Naive B cell (primary cell): ENCODE results near the gene MEIS2. TPM values are rescaled to one million over a fixed set of nuclear protein-coding genes. Genes with fewer than 3 reads are reported as not detected.

Source experiments
- ATAC-seq, 2 donors: fragments of 150-1000 bp; cut with Tn5 transposase; 2 replicates each; pipeline ENCODE4 v1.10.0; 2021; ENCODE audit warnings: low read depth in 2 of 2, mild to moderate bottlenecking in 2 of 2, moderate library complexity in 2 of 2
- DNase-seq: peaks from one replicate; pipeline ENCODE4 v3.0.0; 2022
- H3K27ac Mint-ChIP-seq, 6 donors: one replicate each; pipeline ENCODE4 v1.8.0; 2020 to 2022; ENCODE audit warnings: mild to moderate bottlenecking in 6 of 6, mixed read lengths in 6 of 6, moderate library complexity in 5 of 6, inconsistent platforms in 2 of 6
- H3K27me3 Mint-ChIP-seq, 3 donors: one replicate each; pipeline ENCODE4 v1.8.0; 2021 to 2022; ENCODE audit warnings: mixed read lengths in 3 of 3, mild to moderate bottlenecking in 1 of 3
- H3K36me3 Mint-ChIP-seq, 2 donors: one replicate each; pipeline ENCODE4 v1.8.0; 2020 to 2022; ENCODE audit warnings: mixed read lengths in 2 of 2, inconsistent platforms in 1 of 2, mild to moderate bottlenecking in 1 of 2
- H3K4me1 Mint-ChIP-seq, 3 donors: one replicate each; pipeline ENCODE4 v1.8.0; 2020 to 2022; ENCODE audit warnings: mixed read lengths in 3 of 3, inconsistent platforms in 1 of 3, mild to moderate bottlenecking in 1 of 3, moderate library complexity in 1 of 3
- H3K4me3 Mint-ChIP-seq, 8 donors: one replicate each; pipeline ENCODE4 v1.8.0; 2020 to 2022; ENCODE audit warnings: mild to moderate bottlenecking in 8 of 8, mixed read lengths in 8 of 8, moderate library complexity in 8 of 8, inconsistent platforms in 2 of 8
- H3K9me3 Mint-ChIP-seq, 7 donors: one replicate each; pipeline ENCODE4 v1.8.0; 2020 to 2022; ENCODE audit warnings: mixed read lengths in 7 of 7, mild to moderate bottlenecking in 5 of 7, inconsistent platforms in 2 of 7, moderate library complexity in 1 of 7
- polyA plus RNA-seq, 6 donors: library from polyadenylated mRNA; unstranded; fragments of 300-500 nt; fragmentation: Illumina TruSeq; gene quantifications; one replicate each; pipeline ENCODE4 v1.2.3, GENCODE V29; 2021; ENCODE audit warnings: low read depth in 6 of 6

The MEIS2 gene
- polyA plus RNA-seq, 6 donors from 2014 or later, result not detected

GRCh38 chr15:37034392-37034791 lies 66.0 kb downstream of the MEIS2 start:
- ATAC-seq, result no peak
- Mint-ChIP-seq H3K27me3 (no peaks in the 10 kb centered on the region), H3K9me3 (peaks cover 0 to 6% (median 0%) of the 10 kb centered on the region in 7 donors), H3K4me1 (no peaks in the 10 kb centered on the region), H3K4me3 (no peak overlapping the region), H3K27ac (no peak overlapping the region), H3K36me3 (no peaks in the 10 kb centered on the region)
- DNase-seq, result no peak

- H3K9me3 Mint-ChIP-seq, result peaks cover 0 to 6% (median 0%) of the 10 kb centered on the region in 7 donors
- no peak for ATAC-seq
These were observed 68.1 kb downstream of the MEIS2 start for GRCh38 chr15:37032091-37032775.

GRCh38 chr15:37031198-37031597 lies 69.2 kb downstream of the MEIS2 start:
- Mint-ChIP-seq H3K27me3 (no peaks in the 10 kb centered on the region), H3K36me3 (no peaks in the 10 kb centered on the region), H3K4me1 (no peaks in the 10 kb centered on the region), H3K9me3 (peaks cover 0 to 6% (median 0%) of the 10 kb centered on the region in 7 donors), H3K4me3 (no peak overlapping the region), H3K27ac (no peak overlapping the region)
- DNase-seq (no peak), ATAC-seq (no peak)

More at GRCh38 chr15:37032091-37032775, 68.1 kb downstream of the MEIS2 start:
- H3K27me3 Mint-ChIP-seq, result no peaks in the 10 kb centered on the region
- no peaks in the 10 kb centered on the region for H3K36me3 Mint-ChIP-seq
- no peak for DNase-seq
- H3K27ac Mint-ChIP-seq, result no peak overlapping the region
- no peaks in the 10 kb centered on the region for H3K4me1 Mint-ChIP-seq
- no peak overlapping the region for H3K4me3 Mint-ChIP-seq

- no peaks in the 10 kb centered on the region for H3K36me3 Mint-ChIP-seq
- no peaks in the 10 kb centered on the region for H3K4me1 Mint-ChIP-seq
- DNase-seq (no peak), ATAC-seq (no peak)
- no peak overlapping the region for H3K4me3 Mint-ChIP-seq
- peaks cover 0 to 5% (median 0%) of the 10 kb centered on the region in 7 donors for H3K9me3 Mint-ChIP-seq
- H3K27me3 Mint-ChIP-seq, result no peaks in the 10 kb centered on the region
- H3K27ac Mint-ChIP-seq, result no peak overlapping the region
These were observed 71.6 kb downstream of the MEIS2 start for GRCh38 chr15:37028625-37029296.

- H3K27ac Mint-ChIP-seq, result no peak overlapping the region
- no peak overlapping the region for H3K4me3 Mint-ChIP-seq
- no peak for ATAC-seq
- no peaks in the 10 kb centered on the region for H3K27me3 Mint-ChIP-seq
- H3K4me1 Mint-ChIP-seq, result no peaks in the 10 kb centered on the region
- no peaks in the 10 kb centered on the region for H3K36me3 Mint-ChIP-seq
- DNase-seq, result no peak
- peaks cover 0 to 16% (median 4%) of the 10 kb centered on the region in 7 donors for H3K9me3 Mint-ChIP-seq
These were observed 79.5 kb downstream of the MEIS2 start for GRCh38 chr15:37020852-37021251.

GRCh38 chr15:37019479-37020433 lies 80.6 kb downstream of the MEIS2 start:
- Mint-ChIP-seq H3K36me3 (no peaks in the 10 kb centered on the region), H3K9me3 (peaks cover 0 to 16% (median 4%) of the 10 kb centered on the region in 7 donors), H3K27ac (no peak overlapping the region), H3K4me1 (no peaks in the 10 kb centered on the region), H3K4me3 (no peak overlapping the region), H3K27me3 (no peaks in the 10 kb centered on the region)
- DNase-seq (no peak), ATAC-seq (no peak)

GRCh38 chr15:37017031-37017625 lies 83.2 kb downstream of the MEIS2 start:
- Mint-ChIP-seq H3K4me1 (no peaks in the 10 kb centered on the region), H3K4me3 (no peak overlapping the region), H3K9me3 (peaks cover 0 to 16% (median 2%) of the 10 kb centered on the region in 7 donors), H3K36me3 (no peaks in the 10 kb centered on the region), H3K27ac (no peak overlapping the region), H3K27me3 (no peaks in the 10 kb centered on the region)
- no peak for ATAC-seq
- no peak for DNase-seq

GRCh38 chr15:37016231-37016630 lies 84.1 kb downstream of the MEIS2 start:
- ATAC-seq, result no peak
- Mint-ChIP-seq H3K36me3 (no peaks in the 10 kb centered on the region), H3K9me3 (peaks cover 0 to 16% (median 2%) of the 10 kb centered on the region in 7 donors), H3K4me1 (no peaks in the 10 kb centered on the region), H3K27me3 (no peaks in the 10 kb centered on the region), H3K27ac (no peak overlapping the region), H3K4me3 (no peak overlapping the region)
- DNase-seq, result no peak

GRCh38 chr15:37015451-37015850 lies 84.9 kb downstream of the MEIS2 start:
- H3K27me3 Mint-ChIP-seq, result no peaks in the 10 kb centered on the region
- no peaks in the 10 kb centered on the region for H3K36me3 Mint-ChIP-seq
- no peaks in the 10 kb centered on the region for H3K4me1 Mint-ChIP-seq
- DNase-seq, result no peak
- H3K4me3 Mint-ChIP-seq, result no peak overlapping the region
- peak overlapping the region in 1 of 6 donors; percentile 55 for H3K27ac Mint-ChIP-seq
- H3K9me3 Mint-ChIP-seq, result peaks cover 0 to 11% (median 2%) of the 10 kb centered on the region in 7 donors
- no peak for ATAC-seq

- no peak for ATAC-seq
- Mint-ChIP-seq H3K9me3 (peaks cover 0 to 7% (median 2%) of the 10 kb centered on the region in 7 donors), H3K27me3 (no peaks in the 10 kb centered on the region), H3K4me3 (no peak overlapping the region), H3K27ac (peak overlapping the region in 1 of 6 donors; percentile 55), H3K36me3 (no peaks in the 10 kb centered on the region), H3K4me1 (no peaks in the 10 kb centered on the region)
- DNase-seq, result no peak
These were observed 85.3 kb downstream of the MEIS2 start for GRCh38 chr15:37015035-37015434.

- peaks cover 0 to 4% (median 2%) of the 10 kb centered on the region in 7 donors for H3K9me3 Mint-ChIP-seq
- no peaks in the 10 kb centered on the region for H3K36me3 Mint-ChIP-seq
- H3K27ac Mint-ChIP-seq, result no peak overlapping the region
- no peak for DNase-seq
- H3K4me3 Mint-ChIP-seq, result no peak overlapping the region
- H3K27me3 Mint-ChIP-seq, result no peaks in the 10 kb centered on the region
- ATAC-seq, result no peak
- H3K4me1 Mint-ChIP-seq, result no peaks in the 10 kb centered on the region
These were observed 85.8 kb downstream of the MEIS2 start for GRCh38 chr15:37014566-37014965.

- H3K9me3 Mint-ChIP-seq, result peaks cover 0 to 4% (median 0%) of the 10 kb centered on the region in 7 donors
These were observed 86.2 kb downstream of the MEIS2 start for GRCh38 chr15:37014137-37014536.

GRCh38 chr15:37010595-37010994 lies 89.8 kb downstream of the MEIS2 start:
- H3K9me3 Mint-ChIP-seq, result peaks cover 0 to 5% (median 2%) of the 10 kb centered on the region in 7 donors
- no peak for DNase-seq
- H3K4me3 Mint-ChIP-seq, result no peak overlapping the region
- H3K36me3 Mint-ChIP-seq, result no peaks in the 10 kb centered on the region
- H3K27ac Mint-ChIP-seq, result no peak overlapping the region
- ATAC-seq, result no peak
- H3K27me3 Mint-ChIP-seq, result no peaks in the 10 kb centered on the region
- no peaks in the 10 kb centered on the region for H3K4me1 Mint-ChIP-seq

More at GRCh38 chr15:37014137-37014536, 86.2 kb downstream of the MEIS2 start:
- no peak overlapping the region for H3K4me3 Mint-ChIP-seq
- H3K36me3 Mint-ChIP-seq, result no peaks in the 10 kb centered on the region
- H3K27ac Mint-ChIP-seq, result no peak overlapping the region
- no peaks in the 10 kb centered on the region for H3K27me3 Mint-ChIP-seq
- H3K4me1 Mint-ChIP-seq, result no peaks in the 10 kb centered on the region
- no peak for DNase-seq
- ATAC-seq, result no peak
